ENCODE measurements around the gene LOXL4. TPM values are rescaled to one million over a fixed set of nuclear protein-coding genes. Genes with fewer than 3 reads are reported as not detected.

The LOXL4 gene
- polyA plus RNA-seq, 3 donors: 2.8 to 4.0 (median 3.7) TPM

- no peak for DNase-seq
These were observed 27.9 kb upstream of the LOXL4 start for GRCh38 chr10:98295907-98296306.

- no peak for DNase-seq
These were observed 27.4 kb upstream of the LOXL4 start for GRCh38 chr10:98295401-98295811.

- no peak for DNase-seq
These were observed 26.3 kb upstream of the LOXL4 start for GRCh38 chr10:98294270-98294627.

GRCh38 chr10:98293550-98294269, 25.7 kb upstream of the LOXL4 start:
- DNase-seq: no peak

GRCh38 chr10:98292971-98293370, 25.0 kb upstream of the LOXL4 start:
- no peak for DNase-seq

GRCh38 chr10:98289802-98290209, 21.8 kb upstream of the LOXL4 start:
- no peak for DNase-seq

- no peak for DNase-seq
These were observed 19.3 kb upstream of the LOXL4 start for GRCh38 chr10:98287321-98287720.

- no peak for DNase-seq
These were observed 18.4 kb upstream of the LOXL4 start for GRCh38 chr10:98286419-98286818.

- no peak for DNase-seq
These were observed 17.4 kb upstream of the LOXL4 start for GRCh38 chr10:98285416-98285815.

- no peak for DNase-seq
These were observed 8.3 kb upstream of the LOXL4 start for GRCh38 chr10:98276311-98276710.

GRCh38 chr10:98274562-98274961, 6.6 kb upstream of the LOXL4 start:
- DNase-seq: no peak

GRCh38 chr10:98273057-98273850, 5.3 kb upstream of the LOXL4 start:
- DNase-seq: no peak

GRCh38 chr10:98272656-98273055, 4.7 kb upstream of the LOXL4 start:
- DNase-seq: no peak

GRCh38 chr10:98272245-98272644, 4.3 kb upstream of the LOXL4 start:
- DNase-seq: no peak

GRCh38 chr10:98270786-98271185, 2.8 kb upstream of the LOXL4 start:
- DNase-seq: no peak

GRCh38 chr10:98270073-98270740, 2.2 kb upstream of the LOXL4 start:
- no peak for DNase-seq

- DNase-seq: no peak
These were observed 1.5 kb upstream of the LOXL4 start for GRCh38 chr10:98269435-98269912.

- no peak for DNase-seq
These were observed 869 bp upstream of the LOXL4 start for GRCh38 chr10:98268694-98269431.

GRCh38 chr10:98267069-98267893, 713 bp downstream of the LOXL4 start:
- no peak for DNase-seq

- no peak for DNase-seq
These were observed 1.3 kb downstream of the LOXL4 start for GRCh38 chr10:98266647-98267046.
